ENCODE data around the gene DSC3.

DNA sequence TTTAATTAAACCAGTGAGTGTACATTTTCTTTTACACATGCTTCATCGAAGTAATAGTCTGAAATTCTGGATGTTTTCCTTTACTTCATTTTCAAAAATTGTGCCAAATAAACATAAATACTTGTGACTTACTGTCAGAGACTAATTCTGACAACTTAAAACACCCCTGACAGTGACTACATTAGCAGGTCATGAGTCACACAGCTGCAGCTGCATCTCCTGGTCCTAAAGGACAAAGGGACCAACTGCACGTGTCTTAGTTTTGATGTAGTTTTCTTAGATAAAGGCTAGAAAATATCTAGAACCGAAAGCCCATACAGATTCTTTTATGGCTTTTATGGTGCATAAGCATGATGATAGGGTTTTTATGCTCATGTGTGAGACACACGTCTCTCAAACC lies 29.6 kb upstream of the DSC3 start:
- no peak for TF ChIP-seq POLR2AphosphoS5 (IDR thresholded peaks at IDR 0.05; ENCODE audit: low read depth, low read length)
- TF ChIP-seq SIN3A (IDR thresholded peaks at IDR 0.05; ENCODE audit: borderline replicate concordance, insufficient read depth, low read length), result no peak

All from PFSK-1 (cell line).